NT2/D1 (cell line): Measurements from ENCODE around the gene PDE11A.

Experiments used
- DNase-seq: peaks from one replicate; pipeline ENCODE4 v3.0.0-alpha.2; 2011; ENCODE audit warnings: low read depth, low spot score
- H3K27me3 ChIP-seq: 2 replicates; pipeline ENCODE4 v1.6.0; 2011; ENCODE audit warnings: mild to moderate bottlenecking; ENCODE audit not compliant: insufficient read length, insufficient read depth
- H3K36me3 ChIP-seq: 2 replicates; pipeline ENCODE4 v1.6.1; 2011; ENCODE audit warnings: mild to moderate bottlenecking, low read length, mixed read lengths; ENCODE audit not compliant: insufficient read depth, insufficient read length
- H3K4me1 ChIP-seq: 2 replicates; pipeline ENCODE4 v1.5.1; 2011; ENCODE audit not compliant: insufficient read depth, insufficient read length
- H3K4me3 ChIP-seq: 2 replicates; pipeline ENCODE4 v1.5.1; 2011; ENCODE audit warnings: low read depth; ENCODE audit not compliant: insufficient read length
- H3K9ac ChIP-seq: 2 replicates; pipeline ENCODE4 v1.6.0; 2011; ENCODE audit warnings: low read depth; ENCODE audit not compliant: insufficient read length
- H3K9me3 ChIP-seq: 2 replicates; pipeline ENCODE4 v1.5.1; 2011; ENCODE audit warnings: mild to moderate bottlenecking, low read length; ENCODE audit not compliant: insufficient read depth
- SUZ12 ChIP-seq: IDR thresholded peaks from 2 replicates; pipeline ENCODE4 v1.6.1; 2011; ENCODE audit not compliant: insufficient read length, insufficient read depth; ENCODE audit errors: extremely low read depth
- YY1 ChIP-seq: IDR thresholded peaks from 2 replicates; pipeline ENCODE4 v1.6.1; 2011; ENCODE audit not compliant: insufficient read length, insufficient read depth
- ZNF274 ChIP-seq: IDR thresholded peaks from 2 replicates; pipeline ENCODE4 v1.6.1; 2011; ENCODE audit warnings: mild to moderate bottlenecking, low read depth, low read length

PDE11A gene

GRCh38 chr2:177730792-177731191, 341.8 kb downstream of the PDE11A start:
- Histone ChIP-seq H3K4me3 (no peak overlapping the region), H3K27me3 (peaks cover 100% of the 10 kb centered on the region)

DNA sequence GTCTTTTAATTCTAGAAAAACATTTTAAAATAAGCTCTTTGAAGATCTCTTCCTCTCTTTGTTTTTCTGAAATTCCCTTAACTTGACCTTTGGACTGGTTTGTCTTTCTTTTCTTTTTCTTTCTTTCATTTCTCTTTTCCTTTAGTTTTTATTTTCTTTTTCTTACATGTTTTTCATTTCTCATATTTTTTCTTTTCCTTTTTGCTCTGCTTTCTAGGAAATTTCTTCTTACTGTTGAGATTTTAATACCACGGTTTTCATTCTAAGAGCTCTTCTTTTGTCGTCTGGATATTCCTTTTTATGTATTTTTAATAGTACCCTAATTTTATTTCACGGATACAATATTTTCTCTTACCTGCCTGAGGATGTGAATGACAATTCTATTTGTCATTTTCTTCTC, 342.2 kb downstream of the PDE11A start:
- Histone ChIP-seq H3K4me1 (no peaks in the 10 kb centered on the region), H3K9ac (no peak overlapping the region), H3K27me3 (peaks cover 100% of the 10 kb centered on the region), H3K4me3 (no peak overlapping the region), H3K9me3 (no peaks in the 10 kb centered on the region), H3K36me3 (no peaks in the 10 kb centered on the region)
- no peak for DNase-seq
- TF ChIP-seq SUZ12: no peak

More at GRCh38 chr2:177730792-177731191, 341.8 kb downstream of the PDE11A start:
- no peak overlapping the region for H3K9ac ChIP-seq
- no peaks in the 10 kb centered on the region for H3K36me3 ChIP-seq
- no peak for DNase-seq
- TF ChIP-seq ZNF274: no peak
- no peaks in the 10 kb centered on the region for H3K9me3 ChIP-seq
- H3K4me1 ChIP-seq: no peaks in the 10 kb centered on the region

DNA sequence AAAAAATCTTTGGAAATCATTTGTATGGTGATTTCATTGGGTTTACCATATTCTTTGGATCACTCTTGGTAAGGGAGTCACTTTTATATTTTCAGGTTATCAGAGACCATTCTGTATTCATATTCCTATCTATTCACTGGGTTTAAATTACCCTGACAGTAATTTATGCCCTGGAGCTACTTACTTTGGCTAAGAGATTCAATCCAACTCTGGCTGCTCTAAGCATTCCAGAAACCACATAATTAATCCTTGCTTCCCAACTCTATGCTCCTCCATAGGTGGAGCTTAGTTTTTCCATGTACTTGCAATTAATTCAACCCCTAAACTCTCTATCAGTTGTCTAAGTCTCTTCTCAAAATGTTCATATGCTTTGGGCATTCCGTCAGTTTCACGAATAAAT, 343.7 kb downstream of the PDE11A start:
- DNase-seq: no peak
- peaks cover 87% of the 10 kb centered on the region for H3K27me3 ChIP-seq
- no peaks in the 10 kb centered on the region for H3K4me1 ChIP-seq
- TF ChIP-seq ZNF274 (no peak), SUZ12 (no peak)
- no peaks in the 10 kb centered on the region for H3K36me3 ChIP-seq
- H3K9ac ChIP-seq: no peak overlapping the region
- H3K4me3 ChIP-seq: no peak overlapping the region
- H3K9me3 ChIP-seq: no peaks in the 10 kb centered on the region

- Histone ChIP-seq H3K4me3 (no peak overlapping the region), H3K27me3 (peaks cover 82% of the 10 kb centered on the region), H3K9ac (no peak overlapping the region), H3K36me3 (no peaks in the 10 kb centered on the region), H3K4me1 (no peaks in the 10 kb centered on the region), H3K9me3 (no peaks in the 10 kb centered on the region)
- DNase-seq: no peak
- no peak for TF ChIP-seq YY1
- TF ChIP-seq ZNF274: no peak
- no peak for TF ChIP-seq SUZ12
Measured at GRCh38 chr2:177728399-177728765, 344.2 kb downstream of the PDE11A start.

DNA sequence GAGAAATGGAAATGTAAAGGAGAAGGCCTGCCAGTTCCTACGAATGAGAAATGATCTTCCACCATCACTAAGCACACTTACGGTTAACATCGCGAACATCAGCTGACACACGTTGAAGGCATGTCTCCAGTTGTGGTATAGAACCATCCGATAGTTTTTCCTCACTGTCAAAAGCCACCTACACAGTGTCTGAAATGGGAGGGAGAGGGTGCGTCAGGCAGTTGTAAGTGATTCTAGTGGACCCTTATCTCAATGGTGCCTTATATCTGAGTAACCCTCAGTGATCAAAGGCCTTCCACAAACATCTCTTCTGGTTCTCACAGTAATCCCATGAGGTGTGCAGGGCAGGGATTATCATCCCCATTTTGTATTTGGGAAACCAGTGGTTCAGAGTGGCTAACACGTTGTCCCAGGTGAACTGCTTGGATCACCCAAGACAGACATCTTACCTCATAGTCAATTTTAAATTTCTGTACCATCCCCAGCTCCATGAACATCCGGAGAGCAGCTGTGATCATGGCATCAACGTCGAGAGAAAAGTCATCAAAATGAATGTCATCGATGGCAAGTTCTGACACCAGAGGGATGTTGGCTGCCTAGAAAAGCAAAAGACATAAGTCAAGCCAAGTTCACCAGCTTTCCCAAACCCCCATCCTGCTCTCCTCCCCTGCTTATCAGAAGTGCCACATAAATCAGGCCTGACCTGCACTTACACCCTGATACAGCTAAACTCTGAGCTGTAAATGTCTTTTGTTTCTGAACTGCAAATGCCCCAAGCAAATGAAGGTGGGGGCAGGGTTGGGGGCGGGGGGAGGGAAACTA, 344.8 kb downstream of the PDE11A start:
- no peak for DNase-seq
- TF ChIP-seq SUZ12 (no peak), YY1 (no peak), ZNF274 (no peak)
- no peaks in the 10 kb centered on the region for H3K4me1 ChIP-seq
- H3K27me3 ChIP-seq: peaks cover 76% of the 10 kb centered on the region
- H3K36me3 ChIP-seq: no peaks in the 10 kb centered on the region
- H3K9ac ChIP-seq: no peak overlapping the region
- no peaks in the 10 kb centered on the region for H3K9me3 ChIP-seq
- no peak overlapping the region for H3K4me3 ChIP-seq

DNA sequence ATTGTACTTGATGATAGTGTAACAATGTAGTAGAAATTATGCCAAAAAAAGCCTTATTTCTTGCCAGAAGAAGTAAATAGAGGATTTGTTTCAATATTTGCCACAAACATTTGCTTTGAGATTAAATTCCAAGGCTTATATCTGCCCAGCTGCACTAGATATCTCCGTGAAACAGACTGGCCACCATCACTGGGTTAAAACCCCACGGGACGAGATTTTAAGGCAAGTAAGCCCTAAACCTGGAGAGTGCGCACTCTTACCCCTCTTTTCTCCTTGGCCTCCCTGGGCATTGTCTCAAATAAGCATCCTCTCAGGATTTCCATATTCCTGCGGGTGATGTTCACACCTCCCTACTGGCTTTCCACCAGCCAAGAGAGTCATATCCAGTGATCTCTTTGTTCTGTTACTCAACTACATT, 345.6 kb downstream of the PDE11A start:
- no peak for DNase-seq
- TF ChIP-seq ZNF274 (no peak), YY1 (no peak), SUZ12 (no peak)

GRCh38 chr2:177724398-177725287, 347.9 kb downstream of the PDE11A start:
- DNase-seq: peak; percentile 33
- no peak overlapping the region for H3K9ac ChIP-seq
- H3K9me3 ChIP-seq: no peaks in the 10 kb centered on the region
- no peaks in the 10 kb centered on the region for H3K36me3 ChIP-seq
- H3K4me1 ChIP-seq: no peaks in the 10 kb centered on the region
- H3K4me3 ChIP-seq: no peak overlapping the region
- TF ChIP-seq ZNF274: no peak
- TF ChIP-seq YY1: no peak
- TF ChIP-seq SUZ12: no peak
- peaks cover 44% of the 10 kb centered on the region for H3K27me3 ChIP-seq

More for the DNA sequence above, 345.6 kb downstream of the PDE11A start:
- no peaks in the 10 kb centered on the region for H3K9me3 ChIP-seq
- no peak overlapping the region for H3K9ac ChIP-seq
- no peak overlapping the region for H3K4me3 ChIP-seq
- H3K27me3 ChIP-seq: peaks cover 67% of the 10 kb centered on the region
- H3K4me1 ChIP-seq: no peaks in the 10 kb centered on the region
- H3K36me3 ChIP-seq: no peaks in the 10 kb centered on the region
